Peyer's patch (tissue), 4 donors: ENCODE results near the gene HEY2. TPM values are rescaled to one million over a fixed set of nuclear protein-coding genes. Genes with fewer than 3 reads are reported as not detected.
"Not testable (repeated sequence)": the region's sequence is repeated elsewhere in the genome, so short reads cannot be mapped to it uniquely, and the experiment has no call there.

Source experiments
- DNase-seq, 3 donors: peaks; one replicate each; pipeline ENCODE4 v3.0.0-alpha.2; 2017 to 2019
- H3K27ac ChIP-seq, 4 donors: fragments of 200-600 bp; sonication (generic); one replicate each; pipeline ENCODE4 v1.5.1; 2016 to 2019
- H3K27me3 ChIP-seq, 2 donors: fragments of 200-600 bp; sonication (generic); one replicate each; pipeline ENCODE4 v1.5.1; 2019
- H3K36me3 ChIP-seq, 3 donors: fragments of 200-600 bp; sonication (generic); one replicate each; pipeline ENCODE4 v1.5.1; 2016 to 2019
- H3K4me1 ChIP-seq, 4 donors: fragments of 200-600 bp; sonication (generic); one replicate each; pipeline ENCODE4 v1.5.1; 2016 to 2019
- H3K4me3 ChIP-seq, 4 donors: fragments of 200-600 bp; sonication (generic); 1 replicate in 3 of 4; 2 replicates in 1 of 4; pipeline ENCODE4 v1.5.1; 2016 to 2019; ENCODE audit warnings: mild to moderate bottlenecking in 1 of 4
- H3K9me3 ChIP-seq, 4 donors: fragments of 200-600 bp; sonication (generic); one replicate each; pipeline ENCODE4 v1.5.1; 2016 to 2019; ENCODE audit warnings: mild to moderate bottlenecking in 1 of 4
- POLR2A ChIP-seq, 2 donors: fragments of 450-650 bp; IDR thresholded peaks; one replicate each; pipeline ENCODE4 v1.5.1; 2017; ENCODE audit warnings: antibody characterized with exemption in 2 of 2, mild to moderate bottlenecking in 2 of 2, moderate library complexity in 2 of 2
- total RNA-seq, 4 donors: library from RNA; depleted of rRNA; stranded (reverse); fragments of >200 nt; gene quantifications; one replicate each; pipeline ENCODE4 v1.1.0, GENCODE V29; 2016
- TF ChIP-seq, protein P1 (sequence below), 6 experiments: fragments of 450-650 bp in 4 of 6; fragments of 200-600 bp in 2 of 6; sonication (generic) in 1 of 6; IDR thresholded peaks; one replicate each; pipeline ENCODE4 v1.5.1; 2017 to 2019; ENCODE audit warnings: antibody characterized with exemption in 6 of 6, mild to moderate bottlenecking in 3 of 6, moderate library complexity in 1 of 6

Gene HEY2
- 1 to 10 TPM in 1 of 4 donors, under 1 TPM in 2, not detected in 1; 0.35 to 2.0 (median 0.40) TPM for total RNA-seq

DNA sequence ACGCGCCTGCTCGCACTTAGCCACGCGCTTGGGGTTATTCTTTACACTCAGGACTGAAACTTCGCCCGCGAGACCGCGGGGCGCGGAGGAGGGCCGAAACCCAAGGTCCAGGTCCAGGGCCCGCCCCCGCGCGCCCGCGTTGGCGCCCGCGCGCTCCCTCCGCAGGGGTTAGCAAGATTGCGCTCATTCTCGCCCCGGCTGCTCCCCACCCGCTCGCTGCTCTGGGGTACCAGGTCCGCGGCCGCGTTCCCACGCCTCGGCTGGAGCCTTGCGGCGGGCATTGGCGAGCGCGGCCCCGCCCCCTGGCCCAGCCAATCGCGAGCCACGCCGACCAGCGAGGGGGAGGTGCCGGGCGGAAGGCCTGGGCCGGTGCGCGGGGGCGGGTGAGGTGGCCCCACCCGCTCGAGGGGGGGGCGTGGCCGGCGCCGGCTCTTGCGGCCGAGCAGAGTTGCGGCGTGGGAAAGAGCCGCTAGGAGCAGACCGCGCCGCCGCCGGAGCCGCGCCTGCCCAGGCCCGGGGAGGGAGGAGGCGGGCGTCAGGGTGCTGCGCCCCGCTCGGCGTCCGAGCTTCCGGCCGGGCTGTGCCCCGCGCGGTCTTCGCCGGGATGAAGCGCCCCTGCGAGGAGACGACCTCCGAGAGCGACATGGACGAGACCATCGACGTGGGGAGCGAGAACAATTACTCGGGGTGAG, at the start of gene HEY2:
Gene HEY2 (plus strand): TSS at position 460 of the 692 bp plus-strand sequence. CDS start 145 bp downstream, at position 605.
- Histone ChIP-seq H3K4me3 (peak within 1 kb of the TSS; percentile 59 to 73 (median 65)), H3K27ac (peak within 1 kb of the TSS; percentile 45 to 79 (median 66)), H3K27me3 (peaks cover 0 to 13% of the 10 kb centered on the region in 2 donors), H3K9me3 (peaks cover 0 to 8% (median 0%) of the 10 kb centered on the region in 4 donors), H3K4me1 (peaks cover 0 to 24% (median 10%) of the 10 kb centered on the region in 4 donors), H3K36me3 (no peaks in the 10 kb centered on the region)
- peak in 1 of 2 donors; percentile 4 for TF ChIP-seq POLR2A (IDR thresholded peaks at IDR 0.05)
- TF ChIP-seq, protein P1, sequence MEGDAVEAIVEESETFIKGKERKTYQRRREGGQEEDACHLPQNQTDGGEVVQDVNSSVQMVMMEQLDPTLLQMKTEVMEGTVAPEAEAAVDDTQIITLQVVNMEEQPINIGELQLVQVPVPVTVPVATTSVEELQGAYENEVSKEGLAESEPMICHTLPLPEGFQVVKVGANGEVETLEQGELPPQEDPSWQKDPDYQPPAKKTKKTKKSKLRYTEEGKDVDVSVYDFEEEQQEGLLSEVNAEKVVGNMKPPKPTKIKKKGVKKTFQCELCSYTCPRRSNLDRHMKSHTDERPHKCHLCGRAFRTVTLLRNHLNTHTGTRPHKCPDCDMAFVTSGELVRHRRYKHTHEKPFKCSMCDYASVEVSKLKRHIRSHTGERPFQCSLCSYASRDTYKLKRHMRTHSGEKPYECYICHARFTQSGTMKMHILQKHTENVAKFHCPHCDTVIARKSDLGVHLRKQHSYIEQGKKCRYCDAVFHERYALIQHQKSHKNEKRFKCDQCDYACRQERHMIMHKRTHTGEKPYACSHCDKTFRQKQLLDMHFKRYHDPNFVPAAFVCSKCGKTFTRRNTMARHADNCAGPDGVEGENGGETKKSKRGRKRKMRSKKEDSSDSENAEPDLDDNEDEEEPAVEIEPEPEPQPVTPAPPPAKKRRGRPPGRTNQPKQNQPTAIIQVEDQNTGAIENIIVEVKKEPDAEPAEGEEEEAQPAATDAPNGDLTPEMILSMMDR (IDR thresholded peaks at IDR 0.05): peak in 3 of 6 experiments; percentile 16 to 51 (median 46)
- DNase-seq: peak; percentile 82 to 95 (median 94)

DNA sequence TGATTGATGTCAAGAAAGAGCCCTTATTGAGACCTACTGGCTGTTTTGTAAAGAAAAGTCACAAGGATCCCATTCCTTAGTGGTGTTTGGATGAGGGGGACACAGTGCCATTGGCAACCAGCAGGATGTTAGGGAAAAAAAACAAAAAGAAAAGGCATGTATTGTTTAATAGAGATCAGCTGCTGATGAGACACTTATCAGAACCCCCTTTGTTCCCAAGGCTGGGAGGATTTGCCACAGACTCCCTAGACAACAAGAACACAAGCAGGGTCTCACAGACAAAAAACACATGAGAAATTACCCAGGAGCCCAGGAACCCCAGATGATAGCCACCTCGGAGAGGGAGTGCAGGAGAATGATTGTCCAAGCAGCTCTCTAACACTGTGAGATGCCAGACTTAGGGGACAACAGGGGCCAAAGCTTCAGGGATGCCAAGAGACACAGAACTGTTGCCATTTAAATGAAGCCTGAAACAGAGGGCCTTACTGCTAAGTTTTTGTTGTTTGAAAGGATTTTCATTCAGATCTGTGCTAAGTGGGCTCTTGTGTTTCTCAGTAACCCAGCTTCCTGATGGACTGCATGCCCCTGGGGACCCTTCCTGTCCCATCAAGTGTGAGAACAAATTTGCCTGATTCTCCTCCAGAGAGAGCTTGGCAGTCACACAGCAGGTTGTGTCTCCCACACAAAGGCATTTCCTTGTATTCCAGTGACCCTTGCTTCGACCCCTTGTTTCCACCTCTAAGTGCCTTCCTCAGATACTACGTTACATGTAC, 48.7 kb upstream of the HEY2 start:
- no peak for DNase-seq
- TF ChIP-seq, protein P1 (IDR thresholded peaks at IDR 0.05): no peak
- no peak for TF ChIP-seq POLR2A (IDR thresholded peaks at IDR 0.05)
- H3K9me3 ChIP-seq: no peaks in the 10 kb centered on the region
- no peaks in the 10 kb centered on the region for H3K4me1 ChIP-seq
- no peak overlapping the region for H3K27ac ChIP-seq
- no peak overlapping the region for H3K4me3 ChIP-seq
- no peaks in the 10 kb centered on the region for H3K27me3 ChIP-seq
- no peaks in the 10 kb centered on the region for H3K36me3 ChIP-seq

DNA sequence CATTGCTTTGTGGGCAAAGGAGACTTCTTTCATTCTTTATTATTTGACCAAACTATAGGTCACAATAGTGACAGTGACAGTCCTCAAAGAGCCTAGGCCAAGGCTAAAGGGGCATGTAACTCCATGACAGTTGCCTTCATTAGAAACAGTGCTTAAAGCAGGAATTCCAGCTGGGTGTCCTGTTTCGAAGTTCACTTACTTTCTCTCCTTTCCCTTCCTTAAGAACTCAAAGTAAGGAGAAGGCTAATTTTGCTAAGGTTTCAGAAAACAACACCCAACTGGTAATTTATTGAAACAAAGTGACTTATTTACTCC, 48.1 kb upstream of the HEY2 start:
- no peak for DNase-seq
- no peak overlapping the region for H3K4me3 ChIP-seq
- H3K9me3 ChIP-seq: no peaks in the 10 kb centered on the region
- TF ChIP-seq POLR2A (IDR thresholded peaks at IDR 0.05): no peak
- TF ChIP-seq, protein P1 (IDR thresholded peaks at IDR 0.05): no peak
- no peaks in the 10 kb centered on the region for H3K36me3 ChIP-seq
- H3K27me3 ChIP-seq: no peaks in the 10 kb centered on the region
- no peaks in the 10 kb centered on the region for H3K4me1 ChIP-seq
- H3K27ac ChIP-seq: no peak overlapping the region

DNA sequence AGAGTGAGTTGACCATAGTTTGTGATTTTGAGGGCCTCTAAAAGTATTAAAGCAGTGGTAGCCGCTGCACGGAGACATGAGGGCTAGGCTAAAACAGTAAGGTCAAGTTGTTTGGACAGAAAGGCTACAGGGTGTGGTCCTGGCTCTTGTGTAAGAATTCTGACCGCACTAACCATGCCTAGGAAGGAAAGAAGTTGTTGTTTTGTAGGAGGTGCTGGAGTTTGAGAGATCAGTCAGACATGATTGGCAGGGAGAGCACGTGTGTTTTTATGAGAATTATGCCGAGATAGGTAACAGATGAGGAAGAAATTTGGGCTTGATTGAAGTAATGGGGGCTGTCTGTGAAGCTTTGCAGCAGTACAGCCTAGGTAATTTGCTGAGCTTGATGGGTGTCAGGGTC, 45.5 kb upstream of the HEY2 start:
- not testable (repeated sequence) for H3K4me3 ChIP-seq, H3K27me3 ChIP-seq, H3K36me3 ChIP-seq, DNase-seq, H3K27ac ChIP-seq, H3K9me3 ChIP-seq, H3K4me1 ChIP-seq

DNA sequence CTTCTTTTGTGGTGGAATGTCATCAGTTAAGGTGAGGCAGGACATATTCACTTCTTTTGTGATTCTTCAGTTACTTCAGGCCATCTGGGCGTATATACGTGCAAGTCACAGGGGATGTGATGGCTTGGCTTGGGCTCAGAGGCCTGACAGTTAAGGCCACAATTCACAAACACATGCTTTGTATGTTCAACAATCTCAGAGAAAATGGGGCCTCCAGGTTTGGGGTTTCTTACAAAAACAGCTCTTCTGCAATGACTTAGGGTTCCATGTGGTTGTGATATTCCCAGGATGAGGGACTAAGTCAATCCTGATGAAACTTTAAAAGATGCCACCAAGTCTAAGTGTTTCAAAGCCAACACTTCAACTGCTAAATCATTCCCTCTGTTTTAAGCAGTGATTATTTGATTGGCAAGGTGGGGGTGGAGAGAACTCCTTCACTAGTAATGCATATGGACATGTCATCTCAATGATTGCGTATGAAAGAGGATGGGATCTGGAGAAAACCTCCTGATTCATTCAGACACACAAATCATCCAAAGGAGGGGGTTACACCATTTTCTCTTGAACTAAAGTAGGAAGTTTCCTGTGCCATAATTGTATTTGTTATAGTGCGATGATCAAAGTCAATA, 41.7 kb upstream of the HEY2 start:
- no peaks in the 10 kb centered on the region for H3K27me3 ChIP-seq
- no peak overlapping the region for H3K27ac ChIP-seq
- no peak overlapping the region for H3K4me3 ChIP-seq
- no peaks in the 10 kb centered on the region for H3K36me3 ChIP-seq
- H3K4me1 ChIP-seq: no peaks in the 10 kb centered on the region
- TF ChIP-seq, protein P1 (IDR thresholded peaks at IDR 0.05): no peak
- TF ChIP-seq POLR2A (IDR thresholded peaks at IDR 0.05): no peak
- DNase-seq: no peak
- H3K9me3 ChIP-seq: peaks cover 0 to 4% (median 0%) of the 10 kb centered on the region in 4 donors
